Subcutaneous abdominal adipose tissue (tissue), 5 donors: Measurements from ENCODE around the gene GZF1.

Source experiments
- H3K27ac ChIP-seq: one replicate; pipeline ENCODE4 v1.7.0; 2013; ENCODE audit warnings: low read depth, mild to moderate bottlenecking, inconsistent platforms, low read length, moderate library complexity
- H3K27me3 ChIP-seq, 5 donors: one replicate each; pipeline ENCODE4 v1.7.0; 2013; ENCODE audit warnings: low read length in 5 of 5, inconsistent platforms in 1 of 5; ENCODE audit not compliant: control insufficient read depth in 5 of 5, insufficient read depth in 4 of 5
- H3K36me3 ChIP-seq, 5 donors: one replicate each; pipeline ENCODE4 v1.7.0; 2013; ENCODE audit warnings: low read length in 5 of 5; ENCODE audit not compliant: control insufficient read depth in 5 of 5, insufficient read depth in 5 of 5
- H3K4me1 ChIP-seq, 5 donors: one replicate each; pipeline ENCODE4 v1.7.0; 2013; ENCODE audit warnings: low read length in 5 of 5, mild to moderate bottlenecking in 3 of 5, moderate library complexity in 1 of 5; ENCODE audit not compliant: control insufficient read depth in 5 of 5, insufficient read depth in 5 of 5
- H3K4me3 ChIP-seq, 5 donors: one replicate each; pipeline ENCODE4 v1.7.0; 2013; ENCODE audit warnings: low read length in 5 of 5, low read depth in 1 of 5
- H3K9ac ChIP-seq, 5 donors: one replicate each; pipeline ENCODE4 v1.7.0; 2013; ENCODE audit warnings: low read length in 5 of 5, mild to moderate bottlenecking in 4 of 5, moderate library complexity in 3 of 5
- H3K9me3 ChIP-seq, 5 donors: one replicate each; pipeline ENCODE4 v1.7.0; 2013; ENCODE audit warnings: low read length in 5 of 5; ENCODE audit not compliant: control insufficient read depth in 5 of 5
- donor health status: healthy.
- donor health status: healthy.
- donor health status: healthy.
- donor health status: healthy.
- donor health status: healthy.

GZF1 gene

GRCh38 chr20:23357767-23358562 lies 4.0 kb upstream of the GZF1 start:
- peak overlapping the region; percentile 94 for H3K27ac ChIP-seq

DNA sequence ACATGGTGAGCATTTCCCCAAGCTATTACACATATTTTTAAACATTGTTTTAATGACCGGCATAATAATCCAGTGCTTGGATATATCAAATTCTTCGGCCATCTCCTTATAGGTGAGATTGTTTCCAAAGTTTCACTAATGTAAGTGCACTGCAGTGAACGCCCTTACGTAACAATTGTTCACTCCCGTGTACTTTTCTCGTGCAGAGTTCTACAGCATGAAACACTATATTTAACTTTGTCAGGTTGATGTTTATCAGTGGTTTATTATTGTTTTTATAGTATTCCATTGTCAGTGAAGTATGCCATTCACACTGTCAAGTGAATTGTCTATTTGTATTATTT lies 3.4 kb upstream of the GZF1 start:
- Histone ChIP-seq H3K4me1 (peaks cover 7 to 45% (median 39%) of the 10 kb centered on the region in 5 donors), H3K27me3 (no peaks in the 10 kb centered on the region), H3K27ac (peak overlapping the region; percentile 65), H3K9ac (peak overlapping the region in 1 of 5 donors; percentile 28), H3K9me3 (no peaks in the 10 kb centered on the region), H3K4me3 (peak overlapping the region; percentile 17 to 85 (median 62)), H3K36me3 (peaks cover 5 to 22% (median 18%) of the 10 kb centered on the region in 5 donors)

More at GRCh38 chr20:23357767-23358562, 4.0 kb upstream of the GZF1 start:
- Histone ChIP-seq H3K27me3 (no peaks in the 10 kb centered on the region), H3K36me3 (peaks cover 5 to 22% (median 18%) of the 10 kb centered on the region in 5 donors), H3K9me3 (no peaks in the 10 kb centered on the region), H3K4me1 (peaks cover 7 to 40% (median 33%) of the 10 kb centered on the region in 5 donors), H3K4me3 (peak overlapping the region; percentile 74 to 85 (median 82)), H3K9ac (peak overlapping the region in 4 of 5 donors; percentile 84 to 88 (median 87))

DNA sequence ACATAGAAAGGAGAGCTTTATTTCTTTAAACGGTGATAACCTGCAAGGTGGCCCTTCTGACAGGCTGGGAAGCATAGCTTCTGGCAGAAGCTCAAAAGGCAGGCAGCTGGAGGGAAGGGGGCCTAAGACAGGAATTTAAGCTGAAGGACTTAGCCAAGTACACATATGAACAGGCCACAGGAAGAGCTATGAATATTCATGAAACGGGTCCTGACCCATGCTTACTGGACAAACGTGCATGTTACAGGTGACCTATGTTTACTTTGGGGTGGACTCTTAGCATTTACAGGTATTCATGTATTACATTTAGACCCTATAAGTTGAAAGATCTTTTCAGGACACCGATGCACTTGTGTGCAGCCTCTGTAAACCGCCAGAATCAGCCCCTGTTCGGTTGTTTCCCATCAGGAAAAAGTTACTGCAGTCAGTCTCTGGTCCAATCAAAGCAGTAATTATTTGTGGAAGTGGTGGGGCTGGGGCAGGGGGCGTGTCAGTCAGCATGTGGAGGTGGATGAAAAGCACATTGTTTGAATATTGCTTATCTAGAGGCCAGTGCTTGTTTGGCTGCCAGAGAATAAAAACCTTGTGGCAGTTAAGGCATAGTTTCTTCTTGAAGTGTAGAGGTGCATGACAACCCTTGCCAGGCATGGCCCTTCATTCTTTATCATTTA lies 2.9 kb upstream of the GZF1 start:
- no peak overlapping the region for H3K4me3 ChIP-seq
- no peaks in the 10 kb centered on the region for H3K9me3 ChIP-seq
- H3K27ac ChIP-seq: peak overlapping the region; percentile 65
- H3K9ac ChIP-seq: no peak overlapping the region
- H3K4me1 ChIP-seq: peaks cover 7 to 47% (median 39%) of the 10 kb centered on the region in 5 donors
- peaks cover 5 to 18% (median 16%) of the 10 kb centered on the region in 5 donors for H3K36me3 ChIP-seq
- H3K27me3 ChIP-seq: no peaks in the 10 kb centered on the region

- Histone ChIP-seq H3K9ac (peak overlapping the region; percentile 10 to 94 (median 90)), H3K9me3 (no peaks in the 10 kb centered on the region), H3K27ac (peak overlapping the region; percentile 98), H3K4me3 (peak overlapping the region in 1 of 5 donors; percentile 74), H3K27me3 (no peaks in the 10 kb centered on the region), H3K36me3 (peaks cover under 1 to 16% (median 11%) of the 10 kb centered on the region in 5 donors), H3K4me1 (peaks cover 7 to 49% (median 41%) of the 10 kb centered on the region in 5 donors)
These were observed 1.5 kb upstream of the GZF1 start for GRCh38 chr20:23360531-23360930.

- Histone ChIP-seq H3K9me3 (no peaks in the 10 kb centered on the region), H3K4me3 (peak overlapping the region; percentile 71 to 86 (median 74)), H3K27ac (peak overlapping the region; percentile 98), H3K9ac (peak overlapping the region; percentile 73 to 94 (median 90)), H3K4me1 (peaks cover 7 to 55% (median 47%) of the 10 kb centered on the region in 5 donors), H3K36me3 (peaks cover 0 to 17% (median 12%) of the 10 kb centered on the region in 5 donors), H3K27me3 (no peaks in the 10 kb centered on the region)
These were observed 885 bp upstream of the GZF1 start for GRCh38 chr20:23361119-23361475.

- peaks cover 5 to 55% (median 42%) of the 10 kb centered on the region in 5 donors for H3K4me1 ChIP-seq
These were observed 642 bp downstream of the GZF1 start for GRCh38 chr20:23362392-23363256.

GRCh38 chr20:23363257-23363649 lies 1.3 kb downstream of the GZF1 start:
- no peaks in the 10 kb centered on the region for H3K9me3 ChIP-seq
- H3K27me3 ChIP-seq: no peaks in the 10 kb centered on the region
- H3K9ac ChIP-seq: peak overlapping the region in 3 of 5 donors; percentile 71 to 86 (median 83)
- H3K4me3 ChIP-seq: peak overlapping the region; percentile 67 to 86 (median 73)
- H3K36me3 ChIP-seq: peaks cover 0 to 17% (median 12%) of the 10 kb centered on the region in 5 donors
- H3K27ac ChIP-seq: peak overlapping the region; percentile 73
- peaks cover 3 to 53% (median 41%) of the 10 kb centered on the region in 5 donors for H3K4me1 ChIP-seq

More at GRCh38 chr20:23362392-23363256, 642 bp downstream of the GZF1 start:
- no peaks in the 10 kb centered on the region for H3K27me3 ChIP-seq
- no peaks in the 10 kb centered on the region for H3K9me3 ChIP-seq
- H3K4me3 ChIP-seq: peak overlapping the region; percentile 67 to 86 (median 73)
- peaks cover 0 to 17% (median 12%) of the 10 kb centered on the region in 5 donors for H3K36me3 ChIP-seq
- peak overlapping the region in 4 of 5 donors; percentile 71 to 86 (median 82) for H3K9ac ChIP-seq
- H3K27ac ChIP-seq: peak overlapping the region; percentile 73

DNA sequence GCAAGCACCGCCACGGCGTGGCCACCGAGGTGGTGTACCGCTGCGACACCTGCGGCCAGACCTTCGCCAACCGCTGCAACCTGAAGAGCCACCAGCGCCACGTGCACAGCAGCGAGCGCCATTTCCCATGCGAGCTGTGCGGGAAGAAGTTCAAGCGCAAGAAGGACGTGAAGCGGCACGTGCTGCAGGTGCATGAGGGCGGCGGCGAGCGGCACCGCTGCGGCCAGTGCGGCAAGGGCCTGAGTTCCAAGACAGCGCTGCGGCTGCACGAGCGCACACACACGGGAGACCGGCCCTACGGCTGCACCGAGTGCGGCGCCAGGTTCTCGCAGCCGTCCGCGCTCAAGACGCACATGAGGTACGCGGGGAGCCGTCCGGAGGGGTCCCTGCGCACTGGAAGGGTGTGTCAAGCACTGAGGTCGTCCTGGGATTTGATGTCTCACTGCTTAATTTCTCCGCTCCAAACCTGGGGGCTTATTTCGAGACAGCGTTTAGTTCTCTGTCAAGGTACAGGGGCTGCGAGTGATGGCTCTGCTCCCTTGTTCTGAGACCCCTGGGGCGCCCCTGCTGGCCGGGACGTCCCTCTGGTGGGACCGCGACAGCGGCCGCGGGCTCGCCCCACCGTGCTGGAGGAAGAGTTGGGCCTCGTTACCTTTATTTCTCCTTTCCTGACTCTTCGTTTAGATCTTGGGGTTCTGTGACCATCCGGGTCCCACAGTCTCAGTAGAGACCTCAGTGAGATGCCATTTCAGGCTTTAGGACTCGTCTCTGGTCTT lies 3.6 kb downstream of the GZF1 start:
- Histone ChIP-seq H3K4me3 (no peak overlapping the region), H3K4me1 (peaks cover 3 to 43% (median 34%) of the 10 kb centered on the region in 5 donors), H3K27ac (no peak overlapping the region), H3K36me3 (peaks cover 12 to 35% (median 30%) of the 10 kb centered on the region in 5 donors), H3K9me3 (no peaks in the 10 kb centered on the region), H3K27me3 (no peaks in the 10 kb centered on the region), H3K9ac (peak overlapping the region in 1 of 5 donors; percentile 44)

- Histone ChIP-seq H3K4me1 (peaks cover 0 to 35% (median 26%) of the 10 kb centered on the region in 5 donors), H3K27me3 (no peaks in the 10 kb centered on the region), H3K9me3 (no peaks in the 10 kb centered on the region), H3K9ac (no peak overlapping the region), H3K27ac (no peak overlapping the region), H3K36me3 (peaks cover 20 to 43% (median 38%) of the 10 kb centered on the region in 5 donors), H3K4me3 (no peak overlapping the region)
These were observed 4.4 kb downstream of the GZF1 start for GRCh38 chr20:23366384-23366783.
